MM.1S (cell line): Measurements from ENCODE around the gene CFAP45.

Experiments
- DNase-seq: peaks from one replicate; pipeline ENCODE4 v3.0.0-alpha.2; 2015
- H2AFZ ChIP-seq: fragments of 300-600 bp; sonication (generic); 2 replicates; pipeline ENCODE4 v1.6.0; 2016; ENCODE audit warnings: antibody characterized with exemption, low read length
- H3F3A ChIP-seq: fragments of 300-600 bp; sonication (generic); 2 replicates; pipeline ENCODE4 v1.6.1; 2016; ENCODE audit warnings: mild to moderate bottlenecking, antibody characterized with exemption, low read length, moderate library complexity, mixed read lengths; ENCODE audit not compliant: insufficient read depth
- H3K27ac ChIP-seq: fragments of 300-600 bp; sonication (generic); 2 replicates; pipeline ENCODE4 v1.5.1; 2016; ENCODE audit warnings: mild to moderate bottlenecking, low read length
- H3K27me3 ChIP-seq: fragments of 300-600 bp; sonication (generic); replicated peaks from 2 replicates; pipeline ENCODE4 v1.6.0; 2016; ENCODE audit warnings: low read length; ENCODE audit not compliant: insufficient read depth
- H3K36me3 ChIP-seq: fragments of 300-600 bp; sonication (generic); replicated peaks from 2 replicates; pipeline ENCODE4 v1.6.1; 2016; ENCODE audit warnings: mild to moderate bottlenecking, low read length, mixed read lengths; ENCODE audit not compliant: insufficient read depth
- H3K4me1 ChIP-seq: fragments of 300-600 bp; sonication (generic); 2 replicates; pipeline ENCODE4 v1.6.1; 2016; ENCODE audit warnings: low read length, mixed read lengths
- H3K4me2 ChIP-seq: fragments of 300-600 bp; sonication (generic); 2 replicates; pipeline ENCODE4 v1.6.0; 2016; ENCODE audit warnings: low read depth, low read length
- H3K4me3 ChIP-seq: fragments of 300-600 bp; sonication (generic); 2 replicates; pipeline ENCODE4 v1.5.1; 2016; ENCODE audit warnings: low read length, mixed read lengths
- H3K79me2 ChIP-seq: fragments of 300-600 bp; sonication (generic); 2 replicates; pipeline ENCODE4 v1.6.1; 2016; ENCODE audit warnings: mixed run types, low read length, mixed read lengths
- H3K9ac ChIP-seq: fragments of 300-600 bp; sonication (generic); 2 replicates; pipeline ENCODE4 v1.6.1; 2016; ENCODE audit warnings: low read length, mixed read lengths
- H3K9me2 ChIP-seq: fragments of 300-600 bp; sonication (generic); replicated peaks from 2 replicates; pipeline ENCODE4 v1.6.1; 2016; ENCODE audit warnings: mild to moderate bottlenecking, low read length, mixed read lengths; ENCODE audit not compliant: insufficient read depth
- H3K9me3 ChIP-seq: fragments of 300-600 bp; sonication (generic); replicated peaks from 2 replicates; pipeline ENCODE4 v1.6.1; 2016; ENCODE audit warnings: mild to moderate bottlenecking, low read length, mixed read lengths; ENCODE audit not compliant: insufficient read depth
- H4K20me1 ChIP-seq: fragments of 300-600 bp; sonication (generic); 2 replicates; pipeline ENCODE4 v1.6.1; 2016; ENCODE audit warnings: mild to moderate bottlenecking, low read length, moderate library complexity, mixed read lengths; ENCODE audit not compliant: insufficient read depth
- EZH2 ChIP-seq: fragments of 300-600 bp; sonication (generic); optimal IDR thresholded peaks from 2 replicates; pipeline ENCODE3; 2017; ENCODE audit warnings: low read depth, mild to moderate bottlenecking, antibody characterized with exemption, low read length, mixed read lengths
- EZH2phosphoT487 ChIP-seq: fragments of 300-600 bp; sonication (generic); IDR thresholded peaks from 2 replicates; pipeline ENCODE4 v1.6.1; 2018; ENCODE audit warnings: antibody characterized with exemption, low read length
- TF ChIP-seq, protein P1 (sequence below): fragments of 300-600 bp; sonication (generic); IDR thresholded peaks from 2 replicates; pipeline ENCODE4 v1.5.1; 2016; ENCODE audit warnings: antibody characterized with exemption, low read length, mixed read lengths

CFAP45 gene

GRCh38 chr1:159923203-159924024 lies 23.4 kb upstream of the CFAP45 start:
- no peaks in the 10 kb centered on the region for H3K9me2 ChIP-seq
- H3F3A ChIP-seq = peaks cover 8% of the 10 kb centered on the region
- H3K9ac ChIP-seq = peak overlapping the region; percentile 93
- peak overlapping the region; percentile 85 for H3K4me2 ChIP-seq
- H3K4me3 ChIP-seq = peak overlapping the region; percentile 86
- H2AFZ ChIP-seq = no peak overlapping the region
- H3K79me2 ChIP-seq = peaks cover 60% of the 10 kb centered on the region
- peaks cover 34% of the 10 kb centered on the region for H3K4me1 ChIP-seq
- DNase-seq = peak; percentile 37
- no peaks in the 10 kb centered on the region for H3K9me3 ChIP-seq
- no peaks in the 10 kb centered on the region for H3K27me3 ChIP-seq
- TF ChIP-seq, protein P1, sequence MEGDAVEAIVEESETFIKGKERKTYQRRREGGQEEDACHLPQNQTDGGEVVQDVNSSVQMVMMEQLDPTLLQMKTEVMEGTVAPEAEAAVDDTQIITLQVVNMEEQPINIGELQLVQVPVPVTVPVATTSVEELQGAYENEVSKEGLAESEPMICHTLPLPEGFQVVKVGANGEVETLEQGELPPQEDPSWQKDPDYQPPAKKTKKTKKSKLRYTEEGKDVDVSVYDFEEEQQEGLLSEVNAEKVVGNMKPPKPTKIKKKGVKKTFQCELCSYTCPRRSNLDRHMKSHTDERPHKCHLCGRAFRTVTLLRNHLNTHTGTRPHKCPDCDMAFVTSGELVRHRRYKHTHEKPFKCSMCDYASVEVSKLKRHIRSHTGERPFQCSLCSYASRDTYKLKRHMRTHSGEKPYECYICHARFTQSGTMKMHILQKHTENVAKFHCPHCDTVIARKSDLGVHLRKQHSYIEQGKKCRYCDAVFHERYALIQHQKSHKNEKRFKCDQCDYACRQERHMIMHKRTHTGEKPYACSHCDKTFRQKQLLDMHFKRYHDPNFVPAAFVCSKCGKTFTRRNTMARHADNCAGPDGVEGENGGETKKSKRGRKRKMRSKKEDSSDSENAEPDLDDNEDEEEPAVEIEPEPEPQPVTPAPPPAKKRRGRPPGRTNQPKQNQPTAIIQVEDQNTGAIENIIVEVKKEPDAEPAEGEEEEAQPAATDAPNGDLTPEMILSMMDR = no peak
- TF ChIP-seq EZH2phosphoT487 = no peak
- no peak for TF ChIP-seq EZH2
- no peaks in the 10 kb centered on the region for H4K20me1 ChIP-seq
- H3K27ac ChIP-seq = peak overlapping the region; percentile 55
- H3K36me3 ChIP-seq = peaks cover 10% of the 10 kb centered on the region

DNA sequence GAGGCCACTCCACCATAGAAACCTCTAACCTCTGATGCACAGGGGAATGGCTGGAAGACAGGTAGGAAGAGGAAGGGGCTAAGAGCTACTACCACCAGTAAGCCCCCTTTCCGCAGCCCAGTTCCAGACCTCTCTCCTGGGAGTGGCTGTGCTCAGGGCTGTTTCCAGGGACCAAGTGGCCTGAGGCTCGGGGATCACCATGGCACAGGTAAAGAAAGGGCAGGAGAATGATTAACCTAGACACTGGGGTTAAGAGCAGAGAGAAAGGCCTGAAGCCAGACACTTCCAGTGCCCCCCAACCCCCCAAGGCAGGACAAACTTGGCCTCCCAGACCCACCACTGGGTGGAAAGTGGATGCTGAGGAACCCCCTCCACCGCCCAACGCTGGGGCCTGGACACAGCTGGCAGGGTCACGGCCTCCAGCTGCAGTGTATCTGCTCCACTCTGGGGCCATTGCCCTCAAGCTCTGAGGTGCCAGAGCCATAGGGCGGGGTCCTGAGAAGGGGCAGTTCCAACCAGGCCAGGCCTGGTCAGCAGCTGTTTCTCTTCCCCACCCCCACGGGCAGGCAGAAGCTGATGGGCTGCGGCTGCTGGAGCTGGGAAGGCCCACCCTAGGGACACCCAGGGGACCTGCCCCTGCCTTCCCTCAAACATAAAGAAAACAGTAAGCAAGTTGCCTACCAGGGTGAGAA lies 22.7 kb upstream of the CFAP45 start:
- peak overlapping the region; percentile 93; the same call in 1 of the 2 replicates for H3K9ac ChIP-seq
- H3K79me2 ChIP-seq = peaks cover 60% of the 10 kb centered on the region
- H3K27ac ChIP-seq = peak overlapping the region; percentile 55; the same call in 1 of the 2 replicates
- no peaks in the 10 kb centered on the region for H4K20me1 ChIP-seq
- H3K4me2 ChIP-seq = peak overlapping the region; percentile 85; the same call in 1 of the 2 replicates
- DNase-seq = no peak
- H3K4me1 ChIP-seq = peaks cover 36% of the 10 kb centered on the region
- TF ChIP-seq EZH2phosphoT487 = no peak
- TF ChIP-seq, protein P1 = no peak
- no peak for TF ChIP-seq EZH2
- peaks cover 10% of the 10 kb centered on the region for H3K36me3 ChIP-seq
- H3K9me3 ChIP-seq = no peaks in the 10 kb centered on the region
- H3F3A ChIP-seq = peaks cover 8% of the 10 kb centered on the region
- no peaks in the 10 kb centered on the region for H3K27me3 ChIP-seq
- H2AFZ ChIP-seq = no peak overlapping the region
- H3K9me2 ChIP-seq = no peaks in the 10 kb centered on the region
- H3K4me3 ChIP-seq = peak overlapping the region; percentile 86; the same call in 1 of the 2 replicates

GRCh38 chr1:159921700-159922504 lies 21.9 kb upstream of the CFAP45 start:
- Histone ChIP-seq H3K79me2 (peaks cover 60% of the 10 kb centered on the region), H3K36me3 (peaks cover 10% of the 10 kb centered on the region), H3K4me1 (peaks cover 36% of the 10 kb centered on the region), H3K9me3 (no peaks in the 10 kb centered on the region), H3K9ac (peak overlapping the region; percentile 93; the same call in 1 of the 2 replicates), H3K4me3 (0 out of 2 replicates have a peak overlapping the region, but pooled peaks have one; percentile 2), H3F3A (peaks cover 8% of the 10 kb centered on the region), H2AFZ (no peak overlapping the region), H3K27ac (peak overlapping the region; percentile 55; the same call in 1 of the 2 replicates), H4K20me1 (no peaks in the 10 kb centered on the region), H3K9me2 (no peaks in the 10 kb centered on the region), H3K4me2 (peak overlapping the region; percentile 85; the same call in 1 of the 2 replicates), H3K27me3 (no peaks in the 10 kb centered on the region)
- TF ChIP-seq EZH2 (no peak), EZH2phosphoT487 (no peak)
- TF ChIP-seq, protein P1 = no peak
- no peak for DNase-seq
